HCT116 (cell line): ENCODE results near the gene ZHX3. TPM values are rescaled to one million over a fixed set of nuclear protein-coding genes. Genes with fewer than 3 reads are reported as not detected.

Source experiments
- ATAC-seq: fragments of 200-7000 bp; cut with Tn5 transposase; 2 replicates; pipeline ENCODE4 v1.9.1; 2020; ENCODE audit warnings: mild to moderate bottlenecking, moderate library complexity
- BruUV-seq: library from RNA; stranded (reverse); fragments of 400-500 nt; replicated peaks from 2 replicates; lab custom pipeline; 2021; lab: Mats Ljungman, UMichigan
- CTCF ChIA-PET: fragments of 300-600 bp; sonication (Branson Sonifier 250); formaldehyde crosslinking; loops from one replicate; lab custom pipeline; 2021; ENCODE audit warnings: antibody characterized with exemption; lab: Charles Lee
- POLR2A ChIA-PET: fragments of 300-600, 350-600 bp; sonication (Branson Sonifier 250); formaldehyde crosslinking; loops from one replicate; lab custom pipeline; 2021; ENCODE audit warnings: antibody characterized with exemption; lab: Charles Lee
- RAD21 ChIA-PET, 2 experiments: fragments of 300-600 bp; sonication (Branson Sonifier 250); formaldehyde crosslinking; loops; one replicate each; lab custom pipeline; 2023; ENCODE audit warnings: low total read pairs in 2 of 2; ENCODE audit not compliant: uncharacterized antibody in 2 of 2, unreplicated experiment in 2 of 2, low non-redundant PET in 1 of 2; lab: Charles Lee
- DNase-seq: peaks from one replicate; pipeline ENCODE4 v3.0.0-alpha.2; 2010; ENCODE audit warnings: low read depth, low spot score
- H2AFZ ChIP-seq: fragments of 200-600 bp; shearing (Covaris generic), sonication (generic); 2 replicates; pipeline ENCODE4 v1.6.1; 2017; ENCODE audit warnings: low read depth, mixed run types, mixed read lengths, antibody characterized with exemption, low read length; ENCODE audit not compliant: poor library complexity, severe bottlenecking
- H3K27ac ChIP-seq: 2 replicates; pipeline ENCODE4 v1.5.1; 2012; ENCODE audit warnings: low read depth, low read length
- H3K27me3 ChIP-seq: fragments of 200-600 bp; sonication (generic); 2 replicates; pipeline ENCODE4 v1.6.1; 2016; ENCODE audit warnings: mixed run types, low read length, mixed read lengths; ENCODE audit not compliant: insufficient read depth
- H3K36me3 ChIP-seq, 2 experiments: fragments of 200-500 bp in 1 of 2; fragments of 200-600 bp in 1 of 2; sonication (Bioruptor generic) in 1 of 2; sonication (generic) in 1 of 2; 2 replicates each; pipeline versions ENCODE4 v1.5.1 to v1.6.1; 2014 to 2016; ENCODE audit warnings: low read length in 2 of 2, inconsistent platforms in 1 of 2, mixed read lengths in 1 of 2, mixed run types in 1 of 2; ENCODE audit not compliant: insufficient read depth in 2 of 2, control insufficient read depth in 1 of 2
- H3K4me1 ChIP-seq, 2 experiments: fragments of 200-600 bp in 1 of 2; sonication (generic) in 1 of 2; 2 replicates each; pipeline versions ENCODE4 v1.5.1 to v1.6.1; 2012 to 2017; ENCODE audit warnings: low read length in 2 of 2, inconsistent platforms in 1 of 2, mild to moderate bottlenecking in 1 of 2, mixed read lengths in 1 of 2, mixed run types in 1 of 2, moderate library complexity in 1 of 2; ENCODE audit not compliant: insufficient read depth in 2 of 2, control insufficient read depth in 1 of 2
- H3K4me2 ChIP-seq: fragments of 200-600 bp; sonication (generic); 2 replicates; pipeline ENCODE4 v1.6.1; 2017; ENCODE audit warnings: mixed run types, low read length, mixed read lengths
- H3K4me3 ChIP-seq, 2 experiments: fragments of 200-600 bp in 1 of 2; sonication (generic) in 1 of 2; replicated peaks in 1 of 2; 2 replicates each; pipeline ENCODE4 v1.5.1; 2011 to 2016; ENCODE audit warnings: low read length in 2 of 2, control low read depth in 1 of 2, low read depth in 1 of 2, mild to moderate bottlenecking in 1 of 2, mixed read lengths in 1 of 2, mixed run types in 1 of 2
- H3K79me2 ChIP-seq: fragments of 200-600 bp; sonication (generic); 2 replicates; pipeline ENCODE4 v1.6.1; 2017; ENCODE audit warnings: mild to moderate bottlenecking, mixed run types, low read length, moderate library complexity, mixed read lengths; ENCODE audit not compliant: insufficient read depth
- H3K9ac ChIP-seq: fragments of 200-600 bp; sonication (generic); 2 replicates; pipeline ENCODE4 v1.6.1; 2016; ENCODE audit warnings: low read length, mixed read lengths
- H3K9me2 ChIP-seq: fragments of 200-600 bp; sonication (generic), shearing (Covaris generic); 2 replicates; pipeline ENCODE4 v1.6.1; 2017; ENCODE audit warnings: mixed run types, mild to moderate bottlenecking, moderate library complexity; ENCODE audit not compliant: insufficient read depth
- H3K9me3 ChIP-seq, 2 experiments: fragments of 200-500 bp in 1 of 2; fragments of 200-600 bp in 1 of 2; sonication (Bioruptor generic) in 1 of 2; sonication (generic) in 1 of 2; 2 replicates each; pipeline ENCODE4 v1.6.1; 2014 to 2017; ENCODE audit warnings: low read length in 2 of 2, mixed read lengths in 2 of 2, inconsistent platforms in 1 of 2, low read depth in 1 of 2, mild to moderate bottlenecking in 1 of 2, mixed run types in 1 of 2, moderate library complexity in 1 of 2; ENCODE audit not compliant: control insufficient read depth in 1 of 2, insufficient read depth in 1 of 2
- H4K20me1 ChIP-seq: fragments of 200-600 bp; sonication (generic), shearing (Covaris generic); 2 replicates; pipeline ENCODE4 v1.6.1; 2017; ENCODE audit warnings: mixed run types, mild to moderate bottlenecking, moderate library complexity; ENCODE audit not compliant: insufficient read depth
- CBX3 ChIP-seq: IDR thresholded peaks from 2 replicates; pipeline ENCODE4 v1.6.1; 2012; ENCODE audit warnings: low read depth
- CTCF ChIP-seq, 3 experiments: fragments of 200-600 bp in 1 of 3; sonication (generic) in 1 of 3; IDR thresholded peaks in 2 of 3; conservative IDR thresholded peaks in 1 of 3; 2 replicates each; pipeline ENCODE4 v1.5.1; 2012 to 2017; ENCODE audit warnings: low read depth in 2 of 3, low read length in 2 of 3, antibody characterized with exemption in 1 of 3, borderline replicate concordance in 1 of 3, control low read depth in 1 of 3, mild to moderate bottlenecking in 1 of 3, mixed read lengths in 1 of 3, mixed run types in 1 of 3, moderate library complexity in 1 of 3; ENCODE audit not compliant: insufficient read depth in 1 of 3
- EGR1 ChIP-seq: IDR thresholded peaks from 2 replicates; pipeline ENCODE4 v1.6.1; 2012; ENCODE audit warnings: low read depth
- ELF1 ChIP-seq: IDR thresholded peaks from 2 replicates; pipeline ENCODE4 v1.6.1; 2012; ENCODE audit warnings: low read depth, borderline replicate concordance
- EZH2 ChIP-seq: fragments of 200-600 bp; sonication (generic); IDR thresholded peaks from 2 replicates; pipeline ENCODE4 v1.6.1; 2017; ENCODE audit warnings: antibody characterized with exemption, mixed run types
- JUND ChIP-seq: IDR thresholded peaks from 2 replicates; pipeline ENCODE4 v1.6.1; 2012
- POLR2A ChIP-seq: IDR thresholded peaks from 2 replicates; pipeline ENCODE4 v1.7.0; 2011; ENCODE audit warnings: borderline replicate concordance; ENCODE audit not compliant: insufficient read depth, insufficient read length; ENCODE audit errors: extremely low read depth
- POLR2AphosphoS5 ChIP-seq: IDR thresholded peaks from 2 replicates; pipeline ENCODE4 v1.6.1; 2011; ENCODE audit warnings: mild to moderate bottlenecking, low read depth, low read length, moderate library complexity
- RAD21 ChIP-seq: IDR thresholded peaks from 2 replicates; pipeline ENCODE4 v1.6.1; 2012; ENCODE audit warnings: low read depth, mild to moderate bottlenecking
- SP1 ChIP-seq: IDR thresholded peaks from 2 replicates; pipeline ENCODE4 v1.6.1; 2012; ENCODE audit warnings: low read depth
- SRF ChIP-seq: IDR thresholded peaks from 2 replicates; pipeline ENCODE4 v1.6.1; 2012; ENCODE audit warnings: low read depth
- TCF7L2 ChIP-seq: IDR thresholded peaks from 2 replicates; pipeline ENCODE4 v1.7.0; 2011; ENCODE audit warnings: borderline replicate concordance, inconsistent platforms; ENCODE audit not compliant: insufficient read depth, insufficient read length; ENCODE audit errors: extremely low read depth
- YY1 ChIP-seq: IDR thresholded peaks from 2 replicates; pipeline ENCODE4 v1.6.1; 2011; ENCODE audit warnings: low read length, low read depth, moderate library complexity, mild to moderate bottlenecking; ENCODE audit not compliant: insufficient replicate concordance; ENCODE audit errors: extremely low read depth
- ZBTB33 ChIP-seq: IDR thresholded peaks from 2 replicates; pipeline ENCODE4 v1.6.1; 2011; ENCODE audit warnings: mild to moderate bottlenecking, low read length, moderate library complexity; ENCODE audit not compliant: insufficient replicate concordance; ENCODE audit errors: extremely low read depth
- ZFX ChIP-seq: fragments of 450-650 bp; IDR thresholded peaks from 2 replicates; pipeline ENCODE4 v1.6.1; 2017
- ZNF274 ChIP-seq: fragments of 200-500 bp; sonication (Bioruptor generic); IDR thresholded peaks from 2 replicates; pipeline ENCODE4 v1.6.1; 2014; ENCODE audit warnings: mild to moderate bottlenecking, low read depth, low read length, inconsistent platforms
- intact Hi-C: fragments of 100-400 bp; cut with micrococcal nuclease; formaldehyde crosslinking; loops from 2 replicates; pipeline ENCODE4 v1.10.0; 2022
- total RNA-seq: library from RNA; stranded (reverse); gene quantifications from one replicate; pipeline ENCODE4 v1.2.1, GENCODE V29; 2021; ENCODE audit not compliant: unreplicated experiment
- TF ChIP-seq, protein P1 (sequence below): IDR thresholded peaks from 2 replicates; pipeline ENCODE4 v1.6.1; 2012; ENCODE audit warnings: low read depth

ZHX3 gene
- total RNA-seq, 1 experiment from 2014 or later, result 13.3 TPM

- TF ChIP-seq ZNF274 (no peak), ZFX (no peak), YY1 (no peak)
- TF ChIP-seq, protein P1, sequence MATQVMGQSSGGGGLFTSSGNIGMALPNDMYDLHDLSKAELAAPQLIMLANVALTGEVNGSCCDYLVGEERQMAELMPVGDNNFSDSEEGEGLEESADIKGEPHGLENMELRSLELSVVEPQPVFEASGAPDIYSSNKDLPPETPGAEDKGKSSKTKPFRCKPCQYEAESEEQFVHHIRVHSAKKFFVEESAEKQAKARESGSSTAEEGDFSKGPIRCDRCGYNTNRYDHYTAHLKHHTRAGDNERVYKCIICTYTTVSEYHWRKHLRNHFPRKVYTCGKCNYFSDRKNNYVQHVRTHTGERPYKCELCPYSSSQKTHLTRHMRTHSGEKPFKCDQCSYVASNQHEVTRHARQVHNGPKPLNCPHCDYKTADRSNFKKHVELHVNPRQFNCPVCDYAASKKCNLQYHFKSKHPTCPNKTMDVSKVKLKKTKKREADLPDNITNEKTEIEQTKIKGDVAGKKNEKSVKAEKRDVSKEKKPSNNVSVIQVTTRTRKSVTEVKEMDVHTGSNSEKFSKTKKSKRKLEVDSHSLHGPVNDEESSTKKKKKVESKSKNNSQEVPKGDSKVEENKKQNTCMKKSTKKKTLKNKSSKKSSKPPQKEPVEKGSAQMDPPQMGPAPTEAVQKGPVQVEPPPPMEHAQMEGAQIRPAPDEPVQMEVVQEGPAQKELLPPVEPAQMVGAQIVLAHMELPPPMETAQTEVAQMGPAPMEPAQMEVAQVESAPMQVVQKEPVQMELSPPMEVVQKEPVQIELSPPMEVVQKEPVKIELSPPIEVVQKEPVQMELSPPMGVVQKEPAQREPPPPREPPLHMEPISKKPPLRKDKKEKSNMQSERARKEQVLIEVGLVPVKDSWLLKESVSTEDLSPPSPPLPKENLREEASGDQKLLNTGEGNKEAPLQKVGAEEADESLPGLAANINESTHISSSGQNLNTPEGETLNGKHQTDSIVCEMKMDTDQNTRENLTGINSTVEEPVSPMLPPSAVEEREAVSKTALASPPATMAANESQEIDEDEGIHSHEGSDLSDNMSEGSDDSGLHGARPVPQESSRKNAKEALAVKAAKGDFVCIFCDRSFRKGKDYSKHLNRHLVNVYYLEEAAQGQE, result no peak
Observed at GRCh38 chr20:41155261-41155660, 162.3 kb downstream of the ZHX3 start (continued).

- ChIA-PET RAD21 (no interaction called here), CTCF (no interaction called here), POLR2A (no interaction called here)
- no peaks in the 10 kb centered on the region for H3K27me3 ChIP-seq
- no peaks in the 10 kb centered on the region for H4K20me1 ChIP-seq
- BruUV-seq, result no TSS peak
- no peaks in the 10 kb centered on the region for H3K9me2 ChIP-seq
- ATAC-seq, result no peak; the same call in 1 of the 2 replicates
- DNase-seq, result no peak
- no peak overlapping the region for H3K4me3 ChIP-seq
- H3K9me3 ChIP-seq, result no peaks in the 10 kb centered on the region
- peaks cover under 1 to 5% of the 10 kb centered on the region in 2 experiments; a peak in 2 of 4 replicates for H3K4me1 ChIP-seq
- H3K9ac ChIP-seq, result no peak overlapping the region
- H2AFZ ChIP-seq, result no peak overlapping the region
- no peaks in the 10 kb centered on the region for H3K36me3 ChIP-seq
- H3K27ac ChIP-seq, result no peak overlapping the region
- intact Hi-C loops, result no loop called here
- H3K4me2 ChIP-seq, result no peak overlapping the region
- H3K79me2 ChIP-seq, result peaks cover 36% of the 10 kb centered on the region
- TF ChIP-seq EGR1 (no peak), POLR2AphosphoS5 (no peak), POLR2A (no peak), ZFX (no peak), TCF7L2 (no peak), ZBTB33 (no peak), SP1 (no peak), CTCF (IDR thresholded peaks at IDR 0.05 in 2 of 3, conservative IDR thresholded peaks at IDR 0.05 in 1 of 3; ENCODE audit: borderline replicate concordance in 1 of 3, insufficient read depth in 1 of 3, low read depth in 2 of 3, low read length in 2 of 3) (no peak), ELF1 (no peak), CBX3 (no peak), EZH2 (no peak), YY1 (no peak), RAD21 (no peak), JUND (no peak), SRF (no peak)
Observed at GRCh38 chr20:41154436-41155176, 162.9 kb downstream of the ZHX3 start.
